GM18499 (cell line): ENCODE data around the gene RELB.
"Not testable (repeated sequence)": the region's sequence is repeated elsewhere in the genome, so short reads cannot be mapped to it uniquely, and the experiment has no call there.

Experiments used
- ATAC-seq: cut with Tn5 transposase; IDR thresholded peaks from one replicate; pipeline ENCODE4 v1.9.1; 2021; ENCODE audit warnings: moderate number of reproducible peaks; ENCODE audit not compliant: insufficient read depth, unreplicated experiment

RELB gene

GRCh38 chr19:44985445-44985844 is 15.8 kb upstream of the RELB start:
- no peak for ATAC-seq

- ATAC-seq: no peak
Measured at GRCh38 chr19:44986389-44986788, 14.9 kb upstream of the RELB start.

GRCh38 chr19:44987148-44987675 is 14.1 kb upstream of the RELB start:
- ATAC-seq: no peak

GRCh38 chr19:44988273-44988672 is 13.0 kb upstream of the RELB start:
- ATAC-seq: no peak

- ATAC-seq: no peak
Measured at GRCh38 chr19:44988896-44989556, 12.2 kb upstream of the RELB start.

GRCh38 chr19:44990459-44990858 is 10.8 kb upstream of the RELB start:
- ATAC-seq: no peak

- no peak for ATAC-seq
Measured at GRCh38 chr19:44990966-44991365, 10.3 kb upstream of the RELB start.

- no peak for ATAC-seq
Measured at GRCh38 chr19:44992336-44993163, 8.7 kb upstream of the RELB start.

GRCh38 chr19:44993526-44993925 is 7.7 kb upstream of the RELB start:
- ATAC-seq: no peak

- no peak for ATAC-seq
Measured at GRCh38 chr19:44993926-44994537, 7.2 kb upstream of the RELB start.

GRCh38 chr19:44998025-44998424 is 3.2 kb upstream of the RELB start:
- no peak for ATAC-seq

GRCh38 chr19:44999131-44999925 is 1.9 kb upstream of the RELB start:
- ATAC-seq: not testable (repeated sequence)

GRCh38 chr19:45000665-45001064 is 599 bp upstream of the RELB start:
- not testable (repeated sequence) for ATAC-seq

- ATAC-seq: no peak
Measured at GRCh38 chr19:45003485-45003884, 2.2 kb downstream of the RELB start.

GRCh38 chr19:45005787-45006186 is 4.5 kb downstream of the RELB start:
- ATAC-seq: no peak

GRCh38 chr19:45008552-45008951 is 7.3 kb downstream of the RELB start:
- no peak for ATAC-seq

- no peak for ATAC-seq
Measured at GRCh38 chr19:45009625-45010255, 8.5 kb downstream of the RELB start.

- ATAC-seq: no peak
Measured at GRCh38 chr19:45010306-45010705, 9.0 kb downstream of the RELB start.

GRCh38 chr19:45011959-45012358 is 10.7 kb downstream of the RELB start:
- ATAC-seq: no peak
